GM23338 (cell line): ENCODE results near the gene CNOT9. TPM values are rescaled to one million over a fixed set of nuclear protein-coding genes. Genes with fewer than 3 reads are reported as not detected.

Experiments
- ATAC-seq: fragments of 200-7000 bp; cut with Tn5 transposase; 3 replicates; pipeline ENCODE4 v1.9.1; 2020
- DNase-seq: peaks from one replicate; pipeline ENCODE4 v3.0.0-alpha.2; 2015; ENCODE audit warnings: low spot score
- H2AFZ ChIP-seq: fragments of 200-600 bp; sonication (generic); 2 replicates; pipeline ENCODE4 v1.8.0; 2016; ENCODE audit warnings: antibody characterized with exemption, mild to moderate bottlenecking, moderate library complexity
- H3F3A ChIP-seq: fragments of 200-600 bp; sonication (generic); replicated peaks from 2 replicates; pipeline ENCODE4 v1.8.0; 2017; ENCODE audit warnings: antibody characterized with exemption, mixed run types, low read depth
- H3K27ac ChIP-seq: fragments of 200-600 bp; sonication (generic); 2 replicates; pipeline ENCODE4 v1.6.1; 2016; ENCODE audit warnings: low read depth
- H3K27me3 ChIP-seq: fragments of 200-600 bp; sonication (generic); 2 replicates; pipeline ENCODE4 v1.8.0; 2016; ENCODE audit warnings: mild to moderate bottlenecking, mixed run types, moderate library complexity; ENCODE audit not compliant: insufficient read depth
- H3K36me3 ChIP-seq: fragments of 200-600 bp; sonication (generic); 2 replicates; pipeline ENCODE4 v1.8.0; 2016; ENCODE audit warnings: mild to moderate bottlenecking; ENCODE audit not compliant: insufficient read depth
- H3K4me1 ChIP-seq: fragments of 200-600 bp; sonication (generic); 2 replicates; pipeline ENCODE4 v1.8.0; 2016; ENCODE audit warnings: mild to moderate bottlenecking, moderate library complexity; ENCODE audit not compliant: insufficient read depth
- H3K4me2 ChIP-seq: fragments of 200-600 bp; sonication (generic); 2 replicates; pipeline ENCODE4 v1.7.1; 2017; ENCODE audit warnings: mixed run types
- H3K4me3 ChIP-seq: fragments of 200-600 bp; sonication (generic); 2 replicates; pipeline ENCODE4 v1.6.1; 2016; ENCODE audit warnings: mixed run types
- H3K79me2 ChIP-seq: fragments of 200-600 bp; sonication (generic); replicated peaks from 2 replicates; pipeline ENCODE4 v1.8.0; 2017; ENCODE audit warnings: mild to moderate bottlenecking; ENCODE audit not compliant: insufficient read depth
- H3K9me2 ChIP-seq: fragments of 200-600 bp; sonication (generic); 2 replicates; pipeline ENCODE4 v1.8.0; 2017; ENCODE audit not compliant: insufficient read depth
- H4K20me1 ChIP-seq: fragments of 200-600 bp; sonication (generic); replicated peaks from 2 replicates; pipeline ENCODE4 v1.8.0; 2017; ENCODE audit warnings: mild to moderate bottlenecking; ENCODE audit not compliant: insufficient read depth
- H3K27ac Mint-ChIP-seq: 2 replicates; pipeline ENCODE4 v1.8.0; 2020; ENCODE audit warnings: inconsistent platforms, mild to moderate bottlenecking, moderate library complexity, mixed read lengths
- H3K27me3 Mint-ChIP-seq: 3 replicates; pipeline ENCODE4 v1.8.0; 2022; ENCODE audit warnings: low read depth, mild to moderate bottlenecking, moderate library complexity, mixed read lengths, inconsistent platforms; ENCODE audit not compliant: insufficient read depth, poor library complexity
- H3K36me3 Mint-ChIP-seq: 3 replicates; pipeline ENCODE4 v1.8.0; 2021; ENCODE audit warnings: low read depth, mild to moderate bottlenecking, inconsistent platforms, moderate library complexity, mixed read lengths
- H3K4me1 Mint-ChIP-seq: 3 replicates; pipeline ENCODE4 v1.8.0; 2020; ENCODE audit warnings: mild to moderate bottlenecking, inconsistent platforms, mixed read lengths
- H3K4me3 Mint-ChIP-seq: 3 replicates; pipeline ENCODE4 v1.8.0; 2021; ENCODE audit warnings: moderate library complexity, mild to moderate bottlenecking, inconsistent platforms, mixed read lengths
- H3K9me3 Mint-ChIP-seq: 3 replicates; pipeline ENCODE4 v1.8.0; 2020; ENCODE audit warnings: moderate library complexity, mild to moderate bottlenecking, inconsistent platforms, mixed read lengths
- CTCF ChIP-seq, 2 experiments: fragments of 200-600 bp in 1 of 2; sonication (generic) in 1 of 2; conservative IDR thresholded peaks; 2 replicates each; pipeline versions ENCODE4 v1.5.1 to v1.6.1; 2016 to 2017; ENCODE audit warnings: antibody characterized with exemption in 2 of 2, low read depth in 2 of 2, mild to moderate bottlenecking in 2 of 2, moderate library complexity in 1 of 2
- EZH2 ChIP-seq: fragments of 200-600 bp; sonication (generic); IDR thresholded peaks from one replicate; pipeline ENCODE4 v1.8.0; 2017; ENCODE audit warnings: antibody characterized with exemption, mild to moderate bottlenecking, low read depth; ENCODE audit not compliant: unreplicated experiment
- EZH2phosphoT487 ChIP-seq: fragments of 200-600 bp; sonication (generic); IDR thresholded peaks from one replicate; pipeline ENCODE4 v1.8.1; 2018; ENCODE audit warnings: antibody characterized with exemption; ENCODE audit not compliant: unreplicated experiment
- NANOG ChIP-seq: IDR thresholded peaks from 2 replicates; pipeline ENCODE4 v1.6.1; 2016; ENCODE audit warnings: antibody characterized with exemption, borderline replicate concordance
- POLR2AphosphoS5 ChIP-seq: IDR thresholded peaks from 2 replicates; pipeline ENCODE4 v1.6.1; 2016; ENCODE audit warnings: antibody characterized with exemption, low read depth
- REST ChIP-seq: IDR thresholded peaks from one replicate; pipeline ENCODE4 v1.6.1; 2018; ENCODE audit warnings: antibody characterized with exemption; ENCODE audit not compliant: unreplicated experiment
- ZNF114 ChIP-seq: fragments of 250-450 bp; sonication (Bioruptor Pico); IDR thresholded peaks from 2 replicates; pipeline ENCODE4 v1.5.0; 2020; ENCODE audit warnings: mild to moderate bottlenecking, moderate library complexity
- ZNF462 ChIP-seq: fragments of 250-450 bp; sonication (Bioruptor Pico); IDR thresholded peaks from 2 replicates; pipeline ENCODE4 v1.5.0; 2020; ENCODE audit warnings: mild to moderate bottlenecking, moderate library complexity
- polyA plus RNA-seq: library from polyadenylated mRNA; unstranded; fragments of >200 nt; fragmentation: Nextera tagmentation; extraction: Ambion mirVana; gene quantifications from 2 replicates; pipeline ENCODE4 v1.2.1, GENCODE V29; 2016
- total RNA-seq: library from RNA; depleted of rRNA; stranded (reverse); fragments of >200 nt; shearing (Covaris generic); gene quantifications from 2 replicates; pipeline ENCODE4 v1.2.3, GENCODE V29; 2014

Gene CNOT9
- total and polyA plus RNA-seq, 2 experiments from 2014 or later, result 55.3 to 132 TPM

GRCh38 chr2:218582076-218582475, 13.4 kb downstream of the CNOT9 start:
- no peak overlapping the region for H2AFZ ChIP-seq
- H3K27ac ChIP-seq, result no peak overlapping the region
- no peak overlapping the region for H3K4me2 ChIP-seq
- H3K4me1 ChIP-seq, result peaks cover 26% of the 10 kb centered on the region
- no peaks in the 10 kb centered on the region for H3F3A ChIP-seq
- H3K27ac Mint-ChIP-seq, result no peak overlapping the region
- H3K27me3 Mint-ChIP-seq, result peaks cover 2% of the 10 kb centered on the region
- H3K4me1 Mint-ChIP-seq, result peaks cover 19% of the 10 kb centered on the region
- H3K79me2 ChIP-seq, result peaks cover 64% of the 10 kb centered on the region
- no peak for ATAC-seq
- H4K20me1 ChIP-seq, result peaks cover 33% of the 10 kb centered on the region
- no peak overlapping the region for H3K4me3 ChIP-seq
- H3K4me3 Mint-ChIP-seq, result no peak overlapping the region
- peaks cover 45% of the 10 kb centered on the region for H3K36me3 ChIP-seq
- H3K9me3 Mint-ChIP-seq, result no peaks in the 10 kb centered on the region
- no peak for DNase-seq
- TF ChIP-seq NANOG (no peak), POLR2AphosphoS5 (no peak), EZH2phosphoT487 (no peak), ZNF114 (CRISPR knock-in tag) (no peak), EZH2 (no peak)
- no peaks in the 10 kb centered on the region for H3K9me2 ChIP-seq
- H3K27me3 ChIP-seq, result no peaks in the 10 kb centered on the region
- peaks cover 63% of the 10 kb centered on the region for H3K36me3 Mint-ChIP-seq

GRCh38 chr2:218583983-218584850, 15.6 kb downstream of the CNOT9 start:
- TF ChIP-seq POLR2AphosphoS5 (no peak), CTCF (conservative IDR thresholded peaks at IDR 0.05; ENCODE audit: low read depth in 2 of 2) (peak; percentile 17 to 29), REST (no peak), ZNF462 (CRISPR knock-in tag) (no peak)
- no peak overlapping the region for H3K27ac Mint-ChIP-seq
- no peak; the same call in 2 of the 3 replicates for ATAC-seq
- no peaks in the 10 kb centered on the region for H3K9me3 Mint-ChIP-seq
- peaks cover 2% of the 10 kb centered on the region for H3K27me3 Mint-ChIP-seq
- H3K27me3 ChIP-seq, result no peaks in the 10 kb centered on the region
- H3F3A ChIP-seq, result no peaks in the 10 kb centered on the region
- H3K4me3 Mint-ChIP-seq, result no peak overlapping the region
- H3K9me2 ChIP-seq, result no peaks in the 10 kb centered on the region
- H3K4me3 ChIP-seq, result no peak overlapping the region
- H3K27ac ChIP-seq, result no peak overlapping the region
- H2AFZ ChIP-seq, result no peak overlapping the region
- DNase-seq, result peak; percentile 25
- H4K20me1 ChIP-seq, result peaks cover 21% of the 10 kb centered on the region
- H3K36me3 Mint-ChIP-seq, result peaks cover 81% of the 10 kb centered on the region
- peaks cover 65% of the 10 kb centered on the region for H3K36me3 ChIP-seq
- H3K4me1 Mint-ChIP-seq, result no peaks in the 10 kb centered on the region; the same call in 2 of the 3 replicates
- peaks cover 43% of the 10 kb centered on the region for H3K79me2 ChIP-seq
- H3K4me1 ChIP-seq, result peaks cover 4% of the 10 kb centered on the region
- no peak overlapping the region for H3K4me2 ChIP-seq
